Adrenal gland (tissue), 12 donors: Measurements from ENCODE around the gene MCM7. TPM values are rescaled to one million over a fixed set of nuclear protein-coding genes. Genes with fewer than 3 reads are reported as not detected.

ENCODE experiments used
- DNase-seq, 7 donors: peaks; one replicate each; pipeline ENCODE4 v3.0.0-alpha.2; 2019 to 2020
- H3K27ac ChIP-seq, 5 donors: fragments of 200-600 bp; sonication (generic) in 4 of 5; 1 replicate in 3 of 5; 2 replicates in 2 of 5; pipeline versions ENCODE4 v1.5.1 to v1.8.0; 2016 to 2020; ENCODE audit warnings: mild to moderate bottlenecking in 1 of 5
- H3K27me3 ChIP-seq: fragments of 200-600 bp; 2 replicates; pipeline ENCODE4 v1.8.0; 2021
- H3K36me3 ChIP-seq, 2 donors: fragments of 200-600 bp; replicated peaks in 1 of 2; 1 replicate in 1 of 2; 2 replicates in 1 of 2; pipeline versions ENCODE4 v1.5.1 to v1.8.0; 2018 to 2022
- H3K4me1 ChIP-seq, 2 donors: fragments of 200-600 bp; replicated peaks in 1 of 2; 1 replicate in 1 of 2; 2 replicates in 1 of 2; pipeline versions ENCODE4 v1.5.1 to v1.8.0; 2018 to 2021
- H3K4me3 ChIP-seq, 4 donors: fragments of 200-600 bp; sonication (generic) in 3 of 4; one replicate each; pipeline ENCODE4 v1.5.1; 2016 to 2018
- H3K9me3 ChIP-seq, 3 donors: fragments of 200-600 bp; sonication (generic) in 1 of 3; replicated peaks in 1 of 3; 1 replicate in 2 of 3; 2 replicates in 1 of 3; pipeline versions ENCODE4 v1.5.1 to v1.8.0; 2016 to 2021
- POLR2A ChIP-seq, 2 donors: fragments of 450-650 bp; IDR thresholded peaks; one replicate each; pipeline ENCODE4 v1.6.1; 2017; ENCODE audit warnings: antibody characterized with exemption in 2 of 2, mild to moderate bottlenecking in 2 of 2, moderate library complexity in 1 of 2
- WGBS, 4 donors: extraction: QIAGEN DNeasy Blood & Tissue Kit in 2 of 4; methylation state at CpG; one replicate each; pipeline versions ENCODE4 v1.1.5 to v1.1.7; 2013 to 2017; 5-methylcytosine and 5-hydroxymethylcytosine counted together
- intact Hi-C, 2 donors: fragments of 100-400 bp; cut with DNase I; formaldehyde crosslinking; loops; one replicate each; pipeline versions ENCODE4 v1.14.1 to v1.15.0; 2022 to 2023
- polyA plus RNA-seq, 3 donors: library from polyadenylated mRNA; stranded (reverse); fragments of 200-250 nt in 2 of 3; fragments of 350-450 nt in 1 of 3; fragmentation: Illumina TruSeq in 1 of 3; extraction: RNeasy Lipid Tissue Mini Kit (QIAGEN cat#74804) in 1 of 3; gene quantifications; one replicate each; pipeline ENCODE4 v1.2.3, GENCODE V29; 2013 to 2014
- total RNA-seq, 9 donors: library from RNA; depleted of rRNA in 4 of 9; stranded (reverse); fragments of >200 nt in 4 of 9; fragments of 120-200 nt in 1 of 9; fragmentation: NEBNext Ultra II Directional in 1 of 9; extraction: Animal tissue kit (Norgen Biotek cat#: 25700) in 1 of 9; gene quantifications; one replicate each; pipeline versions ENCODE4 v1.1.0 to v1.2.4, GENCODE V29; 2013 to 2023
- TF ChIP-seq, protein P1 (sequence below), 6 experiments: fragments of 450-650 bp in 4 of 6; fragments of 200-600 bp in 2 of 6; sonication (generic) in 1 of 6; IDR thresholded peaks; 1 replicate in 5 of 6; 2 replicates in 1 of 6; pipeline versions ENCODE4 v1.5.1 to v1.8.0; 2016 to 2021; ENCODE audit warnings: antibody characterized with exemption in 6 of 6, mild to moderate bottlenecking in 2 of 6, moderate library complexity in 1 of 6
- donor health status: healthy with polysubstance abuse.
- donor health status: Bipolar disorder and iron deficiency.
- donor health status: DM: yes; HTN: yes; CAD: no.
- donor health status: DM: no; HTN: no; CAD: no.
- donor health status: DM: no; HTN: no; CAD: no.
- donor health status: DM: yes; HTN: yes; CAD: no.

The MCM7 gene
- total and polyA plus RNA-seq, 12 donors, result 12.2 to 72.3 (median 30.6) TPM

DNA sequence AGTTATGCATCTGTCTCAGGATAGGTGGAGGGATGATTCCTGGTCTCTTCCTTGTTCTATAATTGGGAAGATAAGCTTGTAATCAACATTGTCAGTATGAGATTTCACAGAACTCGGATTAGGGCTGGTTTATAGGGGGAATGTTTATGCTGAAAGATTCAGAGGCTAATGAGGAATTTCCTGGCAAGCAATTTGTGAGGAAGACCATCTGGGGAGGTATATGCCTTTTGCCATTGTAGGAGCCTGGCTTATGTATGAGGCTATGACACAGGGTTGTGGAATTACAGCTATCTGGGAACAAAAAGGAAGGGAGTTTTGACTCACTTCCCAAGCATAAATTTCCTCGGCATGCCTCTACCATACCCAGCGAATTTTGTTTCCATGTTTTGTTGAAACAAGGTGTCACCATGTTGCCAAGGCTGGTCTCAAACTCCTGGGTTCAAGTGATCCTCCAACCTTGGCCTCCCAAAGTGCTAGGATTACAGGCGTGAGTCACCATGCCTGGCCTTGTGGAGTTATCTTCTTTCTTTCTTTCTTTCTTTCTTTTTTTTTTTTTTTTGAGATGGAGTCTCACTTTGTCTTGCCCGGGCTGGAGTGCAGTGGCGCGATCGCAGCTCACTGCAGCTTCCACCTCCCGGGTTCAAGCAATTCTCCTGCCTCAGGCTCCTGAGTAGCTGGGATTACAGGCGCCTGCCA lies 14.0 kb downstream of the MCM7 start:
- DNase-seq, result peak in 2 of 7 donors; percentile 50 to 56
- TF ChIP-seq, protein P1, sequence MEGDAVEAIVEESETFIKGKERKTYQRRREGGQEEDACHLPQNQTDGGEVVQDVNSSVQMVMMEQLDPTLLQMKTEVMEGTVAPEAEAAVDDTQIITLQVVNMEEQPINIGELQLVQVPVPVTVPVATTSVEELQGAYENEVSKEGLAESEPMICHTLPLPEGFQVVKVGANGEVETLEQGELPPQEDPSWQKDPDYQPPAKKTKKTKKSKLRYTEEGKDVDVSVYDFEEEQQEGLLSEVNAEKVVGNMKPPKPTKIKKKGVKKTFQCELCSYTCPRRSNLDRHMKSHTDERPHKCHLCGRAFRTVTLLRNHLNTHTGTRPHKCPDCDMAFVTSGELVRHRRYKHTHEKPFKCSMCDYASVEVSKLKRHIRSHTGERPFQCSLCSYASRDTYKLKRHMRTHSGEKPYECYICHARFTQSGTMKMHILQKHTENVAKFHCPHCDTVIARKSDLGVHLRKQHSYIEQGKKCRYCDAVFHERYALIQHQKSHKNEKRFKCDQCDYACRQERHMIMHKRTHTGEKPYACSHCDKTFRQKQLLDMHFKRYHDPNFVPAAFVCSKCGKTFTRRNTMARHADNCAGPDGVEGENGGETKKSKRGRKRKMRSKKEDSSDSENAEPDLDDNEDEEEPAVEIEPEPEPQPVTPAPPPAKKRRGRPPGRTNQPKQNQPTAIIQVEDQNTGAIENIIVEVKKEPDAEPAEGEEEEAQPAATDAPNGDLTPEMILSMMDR (IDR thresholded peaks at IDR 0.05), result no peak
- no peak for TF ChIP-seq POLR2A (IDR thresholded peaks at IDR 0.05)
- H3K36me3 ChIP-seq, result peaks cover 0 to 18% of the 10 kb centered on the region in 2 donors
- no peaks in the 10 kb centered on the region for H3K9me3 ChIP-seq
- no peak overlapping the region for H3K4me3 ChIP-seq
- H3K4me1 ChIP-seq, result peaks cover 12 to 34% of the 10 kb centered on the region in 2 donors
- intact Hi-C loops, result no loop called here
- peak overlapping the region in 2 of 5 donors; percentile 26 to 46 for H3K27ac ChIP-seq
- 54 to 71% (median 60%) methylated on average over 10 of the region's 10 CpGs for WGBS, 4 donors
- H3K27me3 ChIP-seq, result no peaks in the 10 kb centered on the region

DNA sequence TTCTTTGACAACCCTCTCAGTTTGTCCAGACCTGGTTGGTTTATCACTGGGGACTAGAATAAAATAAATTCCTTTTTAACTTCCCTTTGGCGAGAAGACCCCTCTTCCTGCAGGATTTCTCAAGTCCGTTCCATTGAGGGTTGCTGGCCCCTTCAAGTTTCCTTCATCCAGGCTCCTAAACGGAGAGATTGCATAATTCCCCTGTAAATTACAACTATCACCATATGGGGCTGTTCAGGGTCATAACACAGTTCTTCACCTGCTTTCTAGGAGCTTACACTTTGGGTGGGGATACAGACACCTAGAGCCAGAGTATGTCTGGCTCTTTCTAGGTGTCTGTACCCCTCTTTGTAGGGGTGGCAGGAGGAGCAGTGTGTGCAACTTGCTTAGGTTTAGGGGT lies 15.7 kb downstream of the MCM7 start:
- no peak for TF ChIP-seq POLR2A (IDR thresholded peaks at IDR 0.05)
- TF ChIP-seq, protein P1 (IDR thresholded peaks at IDR 0.05), result no peak
- no peak overlapping the region for H3K4me3 ChIP-seq
- peaks cover 21 to 41% of the 10 kb centered on the region in 2 donors for H3K4me1 ChIP-seq
- H3K9me3 ChIP-seq, result no peaks in the 10 kb centered on the region
- peaks cover 0 to 1% of the 10 kb centered on the region in 2 donors for H3K36me3 ChIP-seq
- intact Hi-C loops, result no loop called here
- WGBS, 4 donors, result 39 to 64% (median 54%) methylated on average over 3 of the region's 3 CpGs
- no peaks in the 10 kb centered on the region for H3K27me3 ChIP-seq
- no peak for DNase-seq
- no peak overlapping the region for H3K27ac ChIP-seq

DNA sequence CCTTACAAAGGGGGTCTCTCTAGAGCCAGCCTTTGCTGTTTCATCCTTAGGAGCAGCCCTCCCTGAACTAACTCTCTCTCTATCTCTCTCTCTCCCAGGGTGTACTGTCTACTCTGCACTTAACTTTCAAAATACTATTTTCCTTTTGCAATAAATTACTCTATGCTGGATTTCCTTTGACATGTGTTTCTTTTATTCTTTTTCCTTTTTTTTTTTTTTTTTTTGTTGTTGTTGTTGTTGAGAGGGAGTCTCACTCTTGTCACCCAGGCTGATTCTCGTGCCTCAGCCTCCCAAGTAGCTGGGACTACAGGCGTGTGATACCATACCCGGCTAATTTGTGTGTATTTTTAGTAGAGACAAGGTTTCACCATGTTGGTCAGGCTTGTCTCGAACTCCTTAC lies 18.2 kb downstream of the MCM7 start:
- intact Hi-C loops, result no loop called here
- Histone ChIP-seq H3K9me3 (no peaks in the 10 kb centered on the region), H3K27me3 (no peaks in the 10 kb centered on the region), H3K27ac (peak overlapping the region in 2 of 5 donors; percentile 79 to 94), H3K4me1 (peaks cover 16 to 37% of the 10 kb centered on the region in 2 donors), H3K4me3 (no peak overlapping the region), H3K36me3 (peaks cover 0 to 6% of the 10 kb centered on the region in 2 donors)
- no peak for TF ChIP-seq POLR2A (IDR thresholded peaks at IDR 0.05)
- TF ChIP-seq, protein P1 (IDR thresholded peaks at IDR 0.05), result no peak
- WGBS, 4 donors, result 61 to 67% (median 65%) methylated on average over 4 of the region's 4 CpGs
- DNase-seq, result no peak

DNA sequence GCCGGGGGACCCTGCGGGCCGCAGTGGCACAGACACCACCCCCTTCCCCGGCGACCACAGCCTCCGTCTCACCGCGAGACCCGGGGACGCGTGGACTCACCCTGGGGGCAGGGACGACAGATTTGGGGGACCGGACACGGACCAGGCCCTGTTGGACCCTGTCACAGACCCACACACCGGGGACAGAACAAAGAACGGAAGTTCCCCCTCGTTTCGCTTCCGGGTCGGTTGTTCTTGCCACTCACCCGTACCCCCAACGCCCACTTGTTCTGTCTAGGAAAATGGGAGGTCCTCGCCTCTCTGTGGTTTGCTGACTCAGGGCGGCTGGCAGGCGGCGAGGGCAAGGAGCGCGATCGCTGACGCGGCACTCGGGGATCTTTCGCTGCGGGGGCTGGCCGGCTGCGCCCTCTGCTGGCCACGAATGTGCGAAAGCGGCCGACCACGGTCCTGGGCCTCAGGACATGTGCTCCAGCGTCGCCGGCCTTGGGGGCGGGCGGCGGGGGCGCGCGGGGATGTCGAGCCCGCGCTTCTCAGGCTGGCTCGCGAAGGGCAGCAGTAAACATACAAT lies 19.6 kb downstream of the MCM7 start, which contains the start of gene ZNF3:
ZNF3 (minus strand) TSS at position 189 of the 568 bp plus-strand sequence. CDS start 4,366 bp downstream, outside the sequence.
- peak; percentile 98 to 99 (median 99) for DNase-seq
- peaks cover 16 to 26% of the 10 kb centered on the region in 2 donors for H3K4me1 ChIP-seq
- peak within 1 kb of the TSS; percentile 30 to 94 (median 78) for H3K27ac ChIP-seq
- H3K36me3 ChIP-seq, result peaks cover 0 to 16% of the 10 kb centered on the region in 2 donors
- 1 to 2% (median 1%) methylated on average over 32 to 55 of the region's 55 CpGs for whole genome bisulfite sequencing, 4 donors
- peak in 1 of 2 donors; percentile 80 for TF ChIP-seq POLR2A (IDR thresholded peaks at IDR 0.05)
- TF ChIP-seq, protein P1 (IDR thresholded peaks at IDR 0.05), result peak; percentile 80 to 98 (median 93)
- H3K27me3 ChIP-seq, result no peaks in the 10 kb centered on the region
- peak within 1 kb of the TSS; percentile 58 to 94 (median 70) for H3K4me3 ChIP-seq
- intact Hi-C loops, result no loop called here
- no peaks in the 10 kb centered on the region for H3K9me3 ChIP-seq
